Lower lobe of right lung (tissue), 2 donors: ENCODE results near the gene PRAMEF20. TPM values are rescaled to one million over a fixed set of nuclear protein-coding genes. Genes with fewer than 3 reads are reported as not detected.
"Not testable (repeated sequence)": the region's sequence is repeated elsewhere in the genome, so short reads cannot be mapped to it uniquely, and the experiment has no call there.

Experiments
- ATAC-seq, 2 donors: fragments of 200-7000 bp; cut with Tn5 transposase; one replicate each; pipeline ENCODE4 v1.9.1; 2020 to 2022; ENCODE audit warnings: mild to moderate bottlenecking in 2 of 2, moderate library complexity in 2 of 2
- DNase-seq: peaks from one replicate; pipeline ENCODE4 v3.0.0-alpha.2; 2020
- H3K27ac ChIP-seq: fragments of 200-600 bp; one replicate; pipeline ENCODE4 v1.8.0; 2022
- H3K27me3 ChIP-seq: fragments of 200-600 bp; one replicate; pipeline ENCODE4 v1.8.0; 2022; ENCODE audit warnings: low read depth
- H3K36me3 ChIP-seq: fragments of 200-600 bp; one replicate; pipeline ENCODE4 v1.8.0; 2022; ENCODE audit warnings: mild to moderate bottlenecking
- H3K4me1 ChIP-seq: fragments of 200-600 bp; one replicate; pipeline ENCODE4 v1.8.0; 2022
- H3K4me3 ChIP-seq: fragments of 200-600 bp; one replicate; pipeline ENCODE4 v1.8.0; 2022; ENCODE audit warnings: mild to moderate bottlenecking
- H3K9me3 ChIP-seq: fragments of 200-600 bp; one replicate; pipeline ENCODE4 v1.8.0; 2022
- intact Hi-C: fragments of 100-400 bp; cut with DNase I; formaldehyde crosslinking; loops from one replicate; pipeline ENCODE4 v1.11.0; 2022
- long read RNA-seq: library from polyadenylated mRNA; unstranded; transcript quantifications from one replicate; pipeline ENCODE4 v2.0.0, GENCODE V29; 2021
- total RNA-seq: library from RNA; stranded (reverse); fragmentation: NEBNext Ultra II Directional; extraction: Animal tissue kit (Norgen Biotek cat#: 25700); gene quantifications from one replicate; pipeline ENCODE4 v1.2.1, GENCODE V29; 2021
- donor health status: DM: no; HTN: yes; CAD: no; lungs with severe emphysema.

PRAMEF20 gene
- total RNA-seq = not detected
- long read RNA-seq = 0 reads

DNA sequence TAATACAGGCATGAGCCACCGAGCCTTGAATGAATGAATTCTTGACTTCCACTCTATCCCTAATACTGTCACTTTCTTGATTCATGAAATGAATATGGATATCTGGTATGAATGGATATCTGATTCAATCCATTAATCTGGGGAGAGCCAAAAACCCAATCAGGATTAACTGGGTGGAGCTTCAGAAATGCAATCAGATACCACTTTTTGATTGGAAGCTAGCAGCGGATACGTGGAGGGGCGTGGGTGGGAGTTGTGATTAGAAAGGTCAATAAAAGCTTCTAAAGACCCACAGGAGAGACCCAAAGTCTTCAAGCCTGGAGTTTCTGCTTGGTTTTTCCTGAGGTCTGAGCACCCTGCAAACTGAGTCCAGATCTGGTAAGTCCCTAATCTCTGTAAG, at the start of gene PRAMEF20:
Gene PRAMEF20 (plus strand): TSS at position 301 of the 400 bp plus-strand sequence. CDS start 5,905 bp downstream, outside the sequence.
- H3K4me1 ChIP-seq, H3K27ac ChIP-seq, H3K27me3 ChIP-seq, H3K9me3 ChIP-seq, ATAC-seq, DNase-seq, H3K4me3 ChIP-seq, H3K36me3 ChIP-seq, intact Hi-C loops: not testable (repeated sequence)

GRCh38 chr1:13362364-13362763, 47.9 kb upstream of the PRAMEF20 start:
- H3K27ac ChIP-seq, ATAC-seq, H3K4me3 ChIP-seq, H3K27me3 ChIP-seq, DNase-seq, H3K9me3 ChIP-seq, H3K4me1 ChIP-seq, H3K36me3 ChIP-seq, intact Hi-C loops: not testable (repeated sequence)

DNA sequence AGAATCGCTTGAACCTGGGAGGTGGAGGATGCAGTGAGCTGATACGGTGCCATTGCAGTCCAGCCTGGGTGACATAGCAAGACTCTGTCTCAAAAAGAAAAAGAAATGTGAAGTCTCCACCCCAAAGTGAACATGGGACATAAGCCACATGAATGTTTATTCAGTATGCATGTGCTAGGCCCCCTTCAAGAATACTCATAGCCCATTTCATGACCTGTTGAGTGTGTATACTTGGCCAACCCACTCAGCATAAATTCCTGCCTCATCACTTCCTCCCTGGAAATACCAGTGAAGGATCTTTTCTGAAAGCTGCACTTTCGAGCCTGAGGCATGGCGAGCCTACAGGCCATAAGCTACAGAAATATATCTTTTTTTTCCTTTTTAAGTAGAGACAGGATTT, 45.3 kb upstream of the PRAMEF20 start:
- H3K27me3 ChIP-seq, H3K27ac ChIP-seq, intact Hi-C loops, DNase-seq, H3K4me3 ChIP-seq, H3K9me3 ChIP-seq, H3K36me3 ChIP-seq, H3K4me1 ChIP-seq: not testable (repeated sequence)
- peak; percentile 77 to 79 for ATAC-seq

DNA sequence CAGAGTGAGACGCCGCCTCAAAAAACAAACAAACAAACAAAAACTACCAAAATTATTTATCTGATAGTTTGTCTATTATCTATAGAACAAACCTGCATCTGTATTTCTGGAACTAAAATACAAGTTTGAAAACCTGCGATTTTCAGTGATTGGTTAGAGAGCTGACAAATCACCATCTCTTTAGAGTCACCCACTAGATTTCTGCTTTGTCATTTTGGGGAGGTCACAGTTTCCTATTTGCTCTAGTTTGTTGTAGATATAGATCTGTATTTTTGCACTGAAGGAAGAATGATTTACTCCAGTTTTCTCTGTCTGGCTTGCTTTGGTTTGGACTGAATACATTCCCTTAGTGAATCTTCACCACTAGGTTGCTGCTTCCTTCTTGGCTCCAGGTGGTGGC, 43.7 kb upstream of the PRAMEF20 start:
- intact Hi-C loops, H3K4me1 ChIP-seq, H3K36me3 ChIP-seq, H3K27me3 ChIP-seq, H3K4me3 ChIP-seq, ATAC-seq, H3K27ac ChIP-seq, H3K9me3 ChIP-seq, DNase-seq: not testable (repeated sequence)

- intact Hi-C loops, H3K4me1 ChIP-seq, H3K27ac ChIP-seq, H3K36me3 ChIP-seq, H3K4me3 ChIP-seq, DNase-seq, H3K9me3 ChIP-seq, ATAC-seq, H3K27me3 ChIP-seq: not testable (repeated sequence)
Observed at GRCh38 chr1:13368544-13368943, 41.7 kb upstream of the PRAMEF20 start.

DNA sequence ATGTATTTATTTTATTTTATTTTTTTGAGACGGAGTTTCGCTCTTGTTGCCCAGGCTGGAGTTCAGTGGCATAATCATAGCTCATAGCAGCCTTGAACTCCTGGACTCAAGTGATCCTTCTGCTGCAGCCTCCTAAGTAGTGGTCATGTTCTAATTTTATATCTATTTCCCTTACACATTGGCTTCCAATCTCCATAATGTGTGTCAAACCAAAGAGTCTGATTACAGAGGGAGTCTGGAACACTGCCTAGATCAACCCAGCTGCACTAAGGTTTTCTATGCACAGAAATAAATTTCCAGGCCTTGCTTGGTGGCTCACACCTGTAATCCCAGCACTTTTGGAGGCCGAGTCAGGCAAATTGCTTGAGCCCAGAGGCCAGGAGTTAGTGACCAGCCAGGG, 31.3 kb upstream of the PRAMEF20 start:
- DNase-seq, intact Hi-C loops, H3K4me1 ChIP-seq, H3K9me3 ChIP-seq, H3K27me3 ChIP-seq, H3K36me3 ChIP-seq, H3K4me3 ChIP-seq, ATAC-seq, H3K27ac ChIP-seq: not testable (repeated sequence)

- H3K36me3 ChIP-seq, H3K27me3 ChIP-seq, ATAC-seq, H3K27ac ChIP-seq, H3K9me3 ChIP-seq, intact Hi-C loops, H3K4me3 ChIP-seq, H3K4me1 ChIP-seq, DNase-seq: not testable (repeated sequence)
Observed at GRCh38 chr1:13380380-13380779, 29.9 kb upstream of the PRAMEF20 start.

DNA sequence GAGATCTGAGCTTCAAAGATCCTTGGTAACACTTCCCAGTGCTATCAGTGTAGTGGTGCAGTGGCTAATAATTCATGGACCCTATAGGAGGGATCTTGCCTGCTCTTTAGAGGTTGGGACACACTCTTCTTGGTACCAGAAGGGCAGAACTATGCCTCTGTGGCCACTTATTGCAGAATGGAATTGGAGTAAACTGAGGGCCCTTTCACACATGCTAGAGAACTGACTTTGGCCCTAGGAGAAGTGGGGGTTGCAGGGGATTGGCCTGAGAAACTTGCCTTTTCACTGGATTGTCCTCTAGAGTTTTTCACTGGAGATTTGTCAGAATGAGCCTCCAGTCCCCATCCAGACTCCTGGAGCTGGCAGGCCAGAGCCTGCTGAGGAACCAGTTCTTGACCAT, 20.9 kb upstream of the PRAMEF20 start, which contains the start of gene PRAMEF17:
Gene PRAMEF17 (plus strand): TSS at position 301 of the 400 bp plus-strand sequence. CDS start 26 bp downstream, at position 327.
- H3K4me3 ChIP-seq, H3K27ac ChIP-seq, H3K36me3 ChIP-seq, H3K27me3 ChIP-seq, H3K9me3 ChIP-seq, H3K4me1 ChIP-seq, DNase-seq, intact Hi-C loops, ATAC-seq: not testable (repeated sequence)

- DNase-seq, H3K27ac ChIP-seq, intact Hi-C loops, H3K4me1 ChIP-seq, H3K27me3 ChIP-seq, ATAC-seq, H3K4me3 ChIP-seq, H3K9me3 ChIP-seq, H3K36me3 ChIP-seq: not testable (repeated sequence)
Observed at GRCh38 chr1:13393004-13393403, 17.2 kb upstream of the PRAMEF20 start.

DNA sequence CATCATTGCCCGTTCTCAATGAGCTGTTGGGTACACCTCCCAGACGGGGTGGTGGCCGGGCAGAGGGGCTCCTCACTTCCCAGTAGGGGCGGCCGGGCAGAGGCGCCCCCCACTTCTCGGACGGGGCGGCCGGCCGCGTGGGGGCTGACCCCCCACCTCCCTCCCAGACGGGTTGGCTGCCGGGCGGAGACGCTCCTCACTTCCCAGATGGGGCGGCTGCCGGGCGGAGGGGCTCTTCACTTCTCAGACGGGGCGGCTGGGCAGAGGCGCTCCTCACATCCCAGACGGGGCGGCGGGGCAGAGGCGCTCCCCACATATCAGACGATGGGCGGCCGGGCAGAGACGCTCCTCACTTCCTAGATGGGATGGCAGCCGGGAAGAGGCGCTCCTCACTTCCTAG, 15.5 kb upstream of the PRAMEF20 start:
- H3K4me3 ChIP-seq, H3K9me3 ChIP-seq, H3K4me1 ChIP-seq, H3K27me3 ChIP-seq, DNase-seq, ATAC-seq, H3K36me3 ChIP-seq, H3K27ac ChIP-seq, intact Hi-C loops: not testable (repeated sequence)

- H3K27ac ChIP-seq, DNase-seq, H3K4me3 ChIP-seq, H3K4me1 ChIP-seq, H3K9me3 ChIP-seq, ATAC-seq, H3K27me3 ChIP-seq, H3K36me3 ChIP-seq, intact Hi-C loops: not testable (repeated sequence)
Observed at GRCh38 chr1:13395311-13395710, 14.9 kb upstream of the PRAMEF20 start.
